ENCODE measurements around the gene LDLRAD4. TPM values are rescaled to one million over a fixed set of nuclear protein-coding genes. Genes with fewer than 3 reads are reported as not detected.

Gene LDLRAD4
- total and polyA plus RNA-seq, 2 donors (not counting 1 experiment from before 2014, with no cell fraction given) = 13.9 to 35.7 TPM

DNA sequence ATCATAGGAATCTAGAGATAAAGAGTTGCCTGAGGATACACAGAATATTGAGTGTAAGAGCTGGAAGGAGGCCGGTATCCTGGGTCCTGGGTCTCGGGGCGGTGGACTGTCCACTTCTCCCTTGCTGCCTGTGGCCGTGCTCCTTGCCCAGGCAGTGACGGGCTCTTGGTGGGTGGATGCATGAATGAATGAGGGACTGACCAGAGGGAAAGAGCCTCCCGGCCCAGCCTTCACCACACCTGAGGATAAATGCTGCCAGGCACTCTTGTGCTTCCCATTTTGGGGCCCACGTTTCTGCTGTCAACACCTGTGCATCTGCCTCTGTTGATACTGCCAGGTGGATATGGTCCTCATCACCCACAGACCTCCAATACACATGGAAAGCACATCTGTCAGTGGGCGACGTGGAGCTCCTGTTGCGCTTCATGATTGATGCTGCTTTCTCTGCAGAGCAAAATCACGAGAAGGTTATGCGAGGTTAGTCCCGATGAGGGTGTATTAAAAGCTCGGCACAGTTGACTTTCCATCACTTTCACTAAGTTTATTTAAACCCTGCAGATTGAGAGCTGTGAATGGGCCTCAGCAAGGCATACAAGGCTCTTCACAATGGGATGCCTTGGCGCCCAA, 211.4 kb downstream of the LDLRAD4 start:
- Histone ChIP-seq H3K4me3 (ENCODE audit: control extremely low read depth in 1 of 5, extremely low read depth in 1 of 5, insufficient read depth in 1 of 5, low read depth in 2 of 5, low read length in 4 of 5) (no peak overlapping the region), H4K20me1 (ENCODE audit: control insufficient read depth, insufficient read depth, low read length, poor library complexity, severe bottlenecking) (no peaks in the 10 kb centered on the region), H3K27me3 (replicated peaks in 1 of 4; ENCODE audit: control extremely low read depth in 1 of 4, control insufficient read depth in 3 of 4, insufficient read depth in 4 of 4, low read length in 3 of 4) (no peaks in the 10 kb centered on the region), H3K9ac (ENCODE audit: low read length) (no peak overlapping the region), H3K79me2 (ENCODE audit: control insufficient read depth, insufficient read depth, low read length) (no peaks in the 10 kb centered on the region), H3K4me1 (ENCODE audit: control insufficient read depth in 2 of 2, insufficient read depth in 2 of 2, low read length in 2 of 2) (no peaks in the 10 kb centered on the region), H3K9me3 (ENCODE audit: control extremely low read depth in 1 of 3, control insufficient read depth in 2 of 3, insufficient read depth in 1 of 3, low read length in 2 of 3) (no peaks in the 10 kb centered on the region), H3K27ac (ENCODE audit: low read length in 2 of 2) (no peak overlapping the region), H3K36me3 (replicated peaks in 1 of 2; ENCODE audit: control extremely low read depth in 1 of 2, control insufficient read depth in 1 of 2, extremely low read depth in 1 of 2, insufficient read depth in 2 of 2, low read length in 1 of 2) (no peaks in the 10 kb centered on the region), H2AFZ (ENCODE audit: insufficient read depth, low read depth, low read length, poor library complexity, severe bottlenecking) (no peak overlapping the region), H3K4me2 (replicated peaks; ENCODE audit: low read depth, low read length, poor library complexity, severe bottlenecking) (no peak overlapping the region)
- ChIA-PET POLR2A (no interaction called here), CTCF (no interaction called here)
- TF ChIP-seq EZH2 (IDR thresholded peaks at IDR 0.05; ENCODE audit: borderline replicate concordance, insufficient read depth, low read depth, low read length, poor library complexity, severe bottlenecking) = no peak
- TF ChIP-seq, protein P1, sequence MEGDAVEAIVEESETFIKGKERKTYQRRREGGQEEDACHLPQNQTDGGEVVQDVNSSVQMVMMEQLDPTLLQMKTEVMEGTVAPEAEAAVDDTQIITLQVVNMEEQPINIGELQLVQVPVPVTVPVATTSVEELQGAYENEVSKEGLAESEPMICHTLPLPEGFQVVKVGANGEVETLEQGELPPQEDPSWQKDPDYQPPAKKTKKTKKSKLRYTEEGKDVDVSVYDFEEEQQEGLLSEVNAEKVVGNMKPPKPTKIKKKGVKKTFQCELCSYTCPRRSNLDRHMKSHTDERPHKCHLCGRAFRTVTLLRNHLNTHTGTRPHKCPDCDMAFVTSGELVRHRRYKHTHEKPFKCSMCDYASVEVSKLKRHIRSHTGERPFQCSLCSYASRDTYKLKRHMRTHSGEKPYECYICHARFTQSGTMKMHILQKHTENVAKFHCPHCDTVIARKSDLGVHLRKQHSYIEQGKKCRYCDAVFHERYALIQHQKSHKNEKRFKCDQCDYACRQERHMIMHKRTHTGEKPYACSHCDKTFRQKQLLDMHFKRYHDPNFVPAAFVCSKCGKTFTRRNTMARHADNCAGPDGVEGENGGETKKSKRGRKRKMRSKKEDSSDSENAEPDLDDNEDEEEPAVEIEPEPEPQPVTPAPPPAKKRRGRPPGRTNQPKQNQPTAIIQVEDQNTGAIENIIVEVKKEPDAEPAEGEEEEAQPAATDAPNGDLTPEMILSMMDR (IDR thresholded peaks at IDR 0.05) = no peak
- no peak overlapping the region for H3K4me3 Mint-ChIP-seq
- no peaks in the 10 kb centered on the region for H3K9me3 Mint-ChIP-seq (ENCODE audit: insufficient read depth)
- H3K27ac Mint-ChIP-seq = no peak overlapping the region
- WGBS (ENCODE audit: insufficient coverage) = 94% methylated on average over 9 of the region's 15 CpGs
- peaks cover 7% of the 10 kb centered on the region for H3K27me3 Mint-ChIP-seq
- ATAC-seq (ENCODE audit: low read depth) (no peak), DNase-seq (no peak)
- no peaks in the 10 kb centered on the region for H3K4me1 Mint-ChIP-seq
- intact Hi-C loops (cut with micrococcal nuclease) = no loop called here

DNA sequence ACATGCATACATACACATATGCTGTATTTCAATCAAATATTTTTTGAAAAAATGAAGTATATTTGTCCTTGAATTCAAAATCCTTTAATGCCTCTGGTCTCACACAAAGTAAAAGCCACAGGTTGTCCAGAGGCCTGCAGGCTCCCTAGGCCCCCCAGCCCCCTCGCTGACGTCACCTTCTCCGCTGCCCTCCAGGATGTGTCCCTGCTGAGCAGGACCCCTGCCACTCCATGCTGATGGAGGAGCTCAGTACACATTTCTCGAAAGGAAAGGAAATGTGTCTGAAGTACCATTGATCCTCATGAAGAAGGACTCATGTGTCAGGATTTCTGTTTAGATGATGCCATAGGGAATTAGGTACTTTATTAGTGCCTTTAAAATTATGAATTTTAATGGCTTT, 212.1 kb downstream of the LDLRAD4 start:
- ATAC-seq (ENCODE audit: low read depth) (no peak), DNase-seq (no peak)
- no peak overlapping the region for H3K4me3 Mint-ChIP-seq
- Histone ChIP-seq H3K36me3 (replicated peaks in 1 of 2; ENCODE audit: control extremely low read depth in 1 of 2, control insufficient read depth in 1 of 2, extremely low read depth in 1 of 2, insufficient read depth in 2 of 2, low read length in 1 of 2) (no peaks in the 10 kb centered on the region), H3K27ac (ENCODE audit: low read length in 2 of 2) (no peak overlapping the region), H2AFZ (ENCODE audit: insufficient read depth, low read depth, low read length, poor library complexity, severe bottlenecking) (no peak overlapping the region), H3K4me1 (ENCODE audit: control insufficient read depth in 2 of 2, insufficient read depth in 2 of 2, low read length in 2 of 2) (no peaks in the 10 kb centered on the region), H4K20me1 (ENCODE audit: control insufficient read depth, insufficient read depth, low read length, poor library complexity, severe bottlenecking) (no peaks in the 10 kb centered on the region), H3K9ac (ENCODE audit: low read length) (no peak overlapping the region), H3K4me2 (replicated peaks; ENCODE audit: low read depth, low read length, poor library complexity, severe bottlenecking) (no peak overlapping the region), H3K27me3 (replicated peaks in 1 of 4; ENCODE audit: control extremely low read depth in 1 of 4, control insufficient read depth in 3 of 4, insufficient read depth in 4 of 4, low read length in 3 of 4) (no peaks in the 10 kb centered on the region), H3K4me3 (ENCODE audit: control extremely low read depth in 1 of 5, extremely low read depth in 1 of 5, insufficient read depth in 1 of 5, low read depth in 2 of 5, low read length in 4 of 5) (no peak overlapping the region), H3K9me3 (ENCODE audit: control extremely low read depth in 1 of 3, control insufficient read depth in 2 of 3, insufficient read depth in 1 of 3, low read length in 2 of 3) (no peaks in the 10 kb centered on the region), H3K79me2 (ENCODE audit: control insufficient read depth, insufficient read depth, low read length) (no peaks in the 10 kb centered on the region)
- POLR2A ChIA-PET = no interaction called here
- CTCF ChIA-PET = no interaction called here
- intact Hi-C loops (cut with micrococcal nuclease) = no loop called here
- H3K4me1 Mint-ChIP-seq = no peaks in the 10 kb centered on the region
- WGBS (ENCODE audit: insufficient coverage) = 95% methylated on average over 4 of the region's 4 CpGs
- no peaks in the 10 kb centered on the region for H3K9me3 Mint-ChIP-seq (ENCODE audit: insufficient read depth)
- TF ChIP-seq, protein P1 (IDR thresholded peaks at IDR 0.05) = no peak
- TF ChIP-seq EZH2 (IDR thresholded peaks at IDR 0.05; ENCODE audit: borderline replicate concordance, insufficient read depth, low read depth, low read length, poor library complexity, severe bottlenecking) = no peak
- H3K27me3 Mint-ChIP-seq = peaks cover 7% of the 10 kb centered on the region
- H3K27ac Mint-ChIP-seq = no peak overlapping the region
